Esophagus squamous epithelium (tissue), 4 donors: ENCODE data around the gene RNPEPL1.

Experiments
- POLR2A ChIP-seq, 4 donors: fragments of 450-650 bp; IDR thresholded peaks; one replicate each; pipeline ENCODE4 v1.6.1; 2017; ENCODE audit warnings: antibody characterized with exemption in 4 of 4, mild to moderate bottlenecking in 4 of 4, moderate library complexity in 3 of 4
- TF ChIP-seq, protein P1 (sequence below), 6 experiments: fragments of 450-650 bp in 4 of 6; fragments of 200-600 bp in 2 of 6; sonication (generic) in 2 of 6; IDR thresholded peaks; one replicate each; pipeline ENCODE4 v1.5.1; 2016 to 2019; ENCODE audit warnings: antibody characterized with exemption in 6 of 6, mild to moderate bottlenecking in 4 of 6, moderate library complexity in 4 of 6

DNA sequence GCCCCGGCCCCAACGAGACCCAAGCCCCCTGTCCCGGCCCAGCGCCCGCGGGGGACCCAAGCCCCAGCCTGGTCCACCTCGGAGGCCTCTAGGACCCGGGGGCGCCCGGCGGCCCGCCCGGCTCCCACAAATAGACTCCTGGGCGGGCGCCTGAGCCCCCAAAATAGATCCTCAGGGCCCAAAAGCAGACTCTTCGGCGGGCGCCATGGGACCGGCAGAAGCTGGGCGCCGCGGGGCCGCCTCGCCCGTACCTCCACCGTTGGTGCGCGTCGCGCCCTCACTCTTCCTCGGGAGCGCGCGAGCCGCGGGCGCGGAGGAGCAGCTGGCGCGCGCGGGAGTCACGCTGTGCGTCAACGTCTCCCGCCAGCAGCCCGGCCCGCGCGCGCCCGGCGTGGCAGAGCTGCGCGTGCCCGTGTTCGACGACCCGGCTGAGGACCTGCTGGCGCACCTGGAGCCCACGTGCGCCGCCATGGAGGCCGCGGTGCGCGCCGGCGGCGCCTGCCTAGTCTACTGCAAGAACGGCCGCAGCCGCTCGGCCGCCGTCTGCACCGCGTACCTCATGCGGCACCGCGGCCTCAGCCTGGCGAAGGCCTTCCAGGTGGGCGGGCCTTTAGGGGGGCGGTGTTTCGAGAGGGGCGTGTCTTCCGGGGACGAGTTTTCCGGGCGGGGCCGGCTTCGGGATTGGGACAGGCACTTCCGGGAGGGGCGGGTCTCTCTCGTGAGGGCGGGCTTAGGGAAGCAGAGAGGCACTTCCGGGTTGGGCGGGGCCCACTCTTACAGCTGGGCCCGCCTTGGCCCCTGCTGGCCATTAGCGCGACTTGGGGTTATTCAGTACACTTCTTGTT is 7.6 kb upstream of the RNPEPL1 start:
- TF ChIP-seq POLR2A (IDR thresholded peaks at IDR 0.05), result peak in 3 of 4 donors; percentile 54 to 93 (median 55)
- TF ChIP-seq, protein P1, sequence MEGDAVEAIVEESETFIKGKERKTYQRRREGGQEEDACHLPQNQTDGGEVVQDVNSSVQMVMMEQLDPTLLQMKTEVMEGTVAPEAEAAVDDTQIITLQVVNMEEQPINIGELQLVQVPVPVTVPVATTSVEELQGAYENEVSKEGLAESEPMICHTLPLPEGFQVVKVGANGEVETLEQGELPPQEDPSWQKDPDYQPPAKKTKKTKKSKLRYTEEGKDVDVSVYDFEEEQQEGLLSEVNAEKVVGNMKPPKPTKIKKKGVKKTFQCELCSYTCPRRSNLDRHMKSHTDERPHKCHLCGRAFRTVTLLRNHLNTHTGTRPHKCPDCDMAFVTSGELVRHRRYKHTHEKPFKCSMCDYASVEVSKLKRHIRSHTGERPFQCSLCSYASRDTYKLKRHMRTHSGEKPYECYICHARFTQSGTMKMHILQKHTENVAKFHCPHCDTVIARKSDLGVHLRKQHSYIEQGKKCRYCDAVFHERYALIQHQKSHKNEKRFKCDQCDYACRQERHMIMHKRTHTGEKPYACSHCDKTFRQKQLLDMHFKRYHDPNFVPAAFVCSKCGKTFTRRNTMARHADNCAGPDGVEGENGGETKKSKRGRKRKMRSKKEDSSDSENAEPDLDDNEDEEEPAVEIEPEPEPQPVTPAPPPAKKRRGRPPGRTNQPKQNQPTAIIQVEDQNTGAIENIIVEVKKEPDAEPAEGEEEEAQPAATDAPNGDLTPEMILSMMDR (IDR thresholded peaks at IDR 0.05), result peak in 4 of 6 experiments; percentile 19 to 54 (median 46)
